SK-MEL-5 (cell line): ENCODE measurements around the gene SLC26A6. TPM values are rescaled to one million over a fixed set of nuclear protein-coding genes. Genes with fewer than 3 reads are reported as not detected.

Source experiments
- DNase-seq: peaks from one replicate; pipeline ENCODE4 v3.0.0-alpha.2; 2016; ENCODE audit warnings: low read depth, low spot score
- in situ Hi-C: cut with HindIII; loops from 2 replicates; pipeline ENCODE4 v1.10.0; 2016; ENCODE audit warnings: low sequenced_read_pairs, high pct_unique_total_duplicates, low pct_unique_long_range_greater_than_20kb
- small RNA-seq, 2 experiments: library from RNA; depleted of rRNA; stranded (forward); fragments of <200 nt; gene quantifications; one replicate each; pipeline ENCODE3, GENCODE V24; 2014
- total RNA-seq: library from RNA; depleted of rRNA; stranded (reverse); fragments of >200 nt; shearing (Covaris generic); gene quantifications from 2 replicates; pipeline ENCODE4 v1.2.3, GENCODE V29; 2014; rRNA removed

Gene SLC26A6
- total RNA-seq, 1 experiment from 2014 or later = 27.1 TPM

DNA sequence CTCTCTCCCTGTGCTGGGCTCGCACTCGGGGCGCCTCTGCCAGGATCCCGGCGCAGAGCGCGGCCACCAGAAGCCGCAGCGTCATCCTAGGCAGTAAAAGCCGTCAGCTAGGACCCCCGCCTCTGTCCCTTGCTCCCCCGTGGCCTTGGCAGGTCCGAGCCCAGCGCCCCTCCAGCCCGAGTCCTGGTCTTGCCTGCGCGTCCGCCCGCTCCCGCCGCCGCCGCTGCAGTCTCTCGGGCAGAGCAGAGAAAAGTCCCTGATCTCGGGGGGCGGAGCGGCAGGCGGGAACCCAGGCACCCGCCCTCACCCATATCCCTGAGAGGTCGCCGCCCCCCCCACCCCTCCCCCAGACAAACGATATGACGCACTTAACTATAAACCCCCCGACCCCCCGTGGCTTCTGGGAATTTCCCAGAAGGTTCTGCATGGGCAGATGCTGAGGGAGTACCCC lies 40.2 kb downstream of the SLC26A6 start, which contains the start of gene COL7A1:
COL7A1 (minus strand) TSS at position 255 of the 451 bp plus-strand sequence; CDS start at position 85, 170 bp downstream.
- in situ Hi-C loops = no loop called here
- DNase-seq = no peak

DNA sequence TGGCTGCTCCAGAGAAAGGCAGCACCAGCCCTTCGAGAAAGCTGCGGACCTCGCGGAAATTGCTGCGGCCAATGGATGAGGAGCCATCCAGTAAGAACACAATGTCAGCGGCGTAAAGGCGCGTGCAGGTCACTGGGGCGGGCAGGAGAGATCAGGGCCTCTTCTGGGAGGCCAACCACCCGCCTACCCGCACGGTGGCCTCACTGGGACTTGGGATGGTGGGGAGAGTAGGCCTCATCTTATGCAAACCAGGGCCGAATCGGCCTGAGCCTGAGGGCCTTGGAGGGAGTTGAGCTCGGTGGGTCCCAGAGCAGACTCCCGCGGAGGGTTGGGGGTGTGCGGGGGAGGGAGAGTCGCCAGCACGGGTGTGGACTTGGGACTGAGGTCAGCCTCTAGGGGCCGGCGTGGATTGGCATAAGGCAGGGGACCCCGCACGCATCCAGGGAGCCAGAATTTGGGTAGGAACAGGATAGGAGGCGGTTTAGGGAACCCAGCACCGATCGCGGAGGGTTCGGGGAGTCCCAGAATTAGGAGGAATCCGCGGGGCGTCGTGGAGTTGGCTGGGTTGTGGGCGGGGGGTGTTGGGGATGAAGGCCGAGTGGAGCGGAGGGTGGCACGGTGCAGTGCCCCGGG lies 40.7 kb downstream of the SLC26A6 start:
- DNase-seq = no peak
- in situ Hi-C loops = no loop called here

DNA sequence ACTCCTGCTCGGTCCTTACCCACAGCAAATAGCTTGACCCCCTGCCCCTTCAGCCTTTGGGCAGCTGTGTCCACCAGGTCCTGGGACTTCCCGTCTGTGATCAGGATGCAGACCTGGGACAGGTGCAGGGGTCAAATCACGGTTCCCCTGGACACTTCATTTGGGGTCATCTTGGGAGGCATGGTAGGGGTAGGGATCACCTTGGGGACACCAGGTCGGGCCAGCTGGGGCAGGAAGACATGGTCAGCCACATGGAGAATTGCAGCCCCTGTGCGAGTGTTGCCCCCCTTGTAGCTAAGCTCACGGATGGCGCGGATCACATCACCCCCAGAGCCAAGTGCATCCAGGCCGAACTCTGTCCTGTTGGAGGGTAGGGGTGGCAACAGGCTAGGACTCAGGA lies 41.9 kb downstream of the SLC26A6 start:
- in situ Hi-C loops = no loop called here
- DNase-seq = no peak

DNA sequence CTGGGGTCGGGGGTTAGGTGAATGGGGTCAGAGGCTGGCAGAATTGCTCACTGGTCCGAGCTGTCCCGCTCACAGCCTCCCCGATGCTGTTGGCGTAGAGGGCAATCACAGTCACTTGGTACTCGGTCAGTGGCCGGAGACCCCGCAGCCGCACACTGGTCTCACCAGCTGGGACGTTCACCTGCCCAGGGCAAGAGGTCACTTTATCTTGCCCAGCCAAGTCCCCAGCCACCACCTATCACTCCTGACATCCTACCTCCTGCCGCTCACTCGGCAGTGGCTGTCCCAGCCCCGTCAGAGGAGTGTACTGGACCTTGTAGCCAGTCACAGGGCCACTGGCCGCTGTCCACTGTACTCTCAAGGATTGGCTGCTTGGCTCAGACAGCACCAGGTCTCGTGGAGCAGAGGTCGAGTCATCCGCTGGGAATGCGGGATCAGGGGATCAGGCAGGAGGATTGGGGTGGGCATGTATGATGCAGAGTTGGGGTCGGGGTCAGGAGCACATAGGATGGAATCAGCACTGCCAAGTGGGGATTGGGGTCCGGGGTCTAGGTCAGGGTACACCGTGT lies 42.7 kb downstream of the SLC26A6 start:
- DNase-seq = no peak
- in situ Hi-C loops = no loop called here

DNA sequence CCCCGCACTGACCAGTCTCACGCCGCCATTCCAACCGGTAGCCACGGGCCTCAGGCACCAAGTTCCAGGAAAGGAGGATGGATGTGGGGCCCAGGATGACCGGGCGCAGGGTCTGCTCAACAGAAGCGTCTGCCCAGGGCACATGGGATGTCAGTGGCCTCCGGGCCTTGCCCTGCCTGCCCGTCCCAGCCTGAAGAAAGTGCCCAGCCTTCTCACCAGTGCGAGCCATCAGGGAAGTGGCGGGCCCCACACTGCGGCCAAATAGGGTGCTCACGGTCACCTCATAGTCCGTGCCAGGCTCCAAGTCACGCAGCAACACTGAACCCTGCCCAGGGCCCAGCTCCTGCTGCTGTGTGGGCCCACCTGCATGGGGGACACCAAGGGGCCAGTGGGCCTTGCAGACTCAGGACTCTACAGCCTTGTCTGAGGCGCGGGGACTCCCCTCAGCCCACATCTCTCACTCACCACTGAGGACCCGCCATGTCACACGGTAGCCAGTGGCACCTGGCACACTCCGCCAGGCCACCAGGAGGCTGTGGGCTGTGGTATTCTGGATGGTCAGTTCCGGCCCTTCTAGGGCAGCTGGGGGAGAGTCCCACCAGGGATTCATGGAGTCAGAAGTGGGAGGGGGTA lies 43.3 kb downstream of the SLC26A6 start:
- in situ Hi-C loops = no loop called here
- no peak for DNase-seq

DNA sequence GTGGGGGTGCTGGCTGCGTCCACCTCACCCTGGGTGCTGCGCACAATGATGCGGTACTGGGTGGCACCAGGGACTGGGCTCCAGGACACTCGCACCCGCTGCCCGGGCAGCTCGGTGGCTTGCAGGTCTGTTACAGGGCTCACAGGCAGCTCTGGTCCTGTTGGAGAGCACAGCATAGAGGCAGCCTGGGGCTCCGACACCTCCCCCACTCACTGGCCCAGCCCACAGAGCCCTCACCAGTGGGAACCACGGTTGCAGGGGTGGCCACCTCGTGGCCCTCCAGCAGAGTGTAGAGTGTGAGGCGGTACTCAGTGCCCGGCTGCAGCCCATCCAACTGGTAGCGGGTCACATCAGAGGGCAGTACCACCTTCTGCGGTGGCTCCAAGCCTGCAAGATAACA lies 43.8 kb downstream of the SLC26A6 start:
- in situ Hi-C loops = no loop called here
- no peak for DNase-seq

DNA sequence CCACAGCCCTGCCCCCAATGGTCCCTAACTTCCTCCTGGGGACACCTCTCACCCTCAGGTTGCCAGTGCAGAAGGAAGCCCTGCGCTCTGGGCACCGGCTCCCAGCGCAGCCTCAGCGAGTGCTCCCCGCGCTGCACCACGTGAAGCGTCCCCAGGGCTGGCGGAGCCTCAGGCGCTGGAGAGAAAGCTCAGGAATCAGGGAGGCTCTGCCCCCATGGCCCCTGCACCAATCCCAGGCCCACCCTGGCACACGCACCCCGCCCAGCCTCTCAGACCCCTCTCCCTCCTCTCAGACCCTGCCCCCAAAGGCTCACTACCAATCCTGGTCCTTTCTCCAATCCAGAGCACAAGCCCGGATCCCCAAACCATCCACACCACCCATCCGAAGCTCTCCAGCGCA lies 47.0 kb downstream of the SLC26A6 start:
- no peak for DNase-seq
- in situ Hi-C loops = no loop called here

DNA sequence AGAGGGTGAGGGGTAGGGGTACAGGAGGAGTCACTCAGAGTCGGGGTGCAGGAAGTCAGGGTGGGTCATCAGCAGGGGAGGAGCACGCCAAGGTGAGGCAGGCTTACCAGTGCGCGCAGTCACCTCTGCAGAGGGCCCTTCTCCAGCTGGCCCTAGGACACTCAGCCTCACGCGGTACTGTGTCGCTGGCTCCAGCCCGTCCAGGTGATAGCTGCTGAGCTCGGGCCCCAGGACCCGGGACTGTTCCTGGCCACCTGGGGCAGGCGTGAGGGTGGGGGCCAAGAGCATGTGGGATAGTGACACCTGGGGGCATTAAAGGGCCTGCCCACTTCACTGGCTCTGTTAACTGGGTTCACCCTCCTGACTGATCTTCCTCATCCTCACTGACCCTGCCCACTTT lies 47.6 kb downstream of the SLC26A6 start:
- DNase-seq = no peak
- in situ Hi-C loops = no loop called here

DNA sequence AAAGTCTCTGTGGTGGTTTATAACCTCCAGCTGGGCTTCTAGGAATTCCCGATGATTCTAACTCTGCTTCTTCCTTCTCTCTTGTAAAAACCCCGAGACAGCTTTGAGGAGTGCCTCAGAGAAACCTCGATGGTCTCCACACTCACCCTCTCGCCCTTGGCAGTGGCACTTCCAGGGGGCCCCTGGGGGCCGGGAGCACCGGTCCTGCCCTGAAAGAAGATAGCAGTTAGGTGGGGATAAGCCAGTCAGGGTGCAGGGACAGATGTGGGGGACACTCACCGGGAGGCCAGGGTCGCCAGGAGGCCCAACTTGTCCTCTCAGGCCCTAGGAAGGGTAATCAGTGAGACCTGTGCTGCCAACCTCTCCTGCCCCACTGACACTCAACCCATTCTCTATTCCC lies 49.9 kb downstream of the SLC26A6 start:
- in situ Hi-C loops = no loop called here
- no peak for DNase-seq

DNA sequence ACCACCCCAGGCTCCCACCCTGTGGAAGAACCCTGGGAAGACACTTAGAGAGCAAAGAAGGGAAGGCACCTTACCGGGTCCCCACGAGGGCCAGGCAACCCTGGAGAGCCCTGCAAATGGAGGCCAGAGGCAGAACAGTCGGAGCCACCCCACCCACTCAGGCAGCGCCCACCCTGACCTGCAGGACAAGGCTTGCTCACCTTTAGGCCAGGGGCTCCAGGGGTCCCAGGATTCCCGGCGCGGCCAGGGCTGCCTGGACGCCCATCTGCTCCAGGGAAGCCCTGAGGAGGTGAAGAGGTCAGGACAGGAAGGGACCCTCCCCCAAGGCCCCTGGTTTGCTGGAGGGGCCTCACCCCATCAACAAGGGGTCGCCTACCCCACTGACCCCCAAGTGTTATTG lies 50.4 kb downstream of the SLC26A6 start:
- DNase-seq = no peak
- in situ Hi-C loops = no loop called here

DNA sequence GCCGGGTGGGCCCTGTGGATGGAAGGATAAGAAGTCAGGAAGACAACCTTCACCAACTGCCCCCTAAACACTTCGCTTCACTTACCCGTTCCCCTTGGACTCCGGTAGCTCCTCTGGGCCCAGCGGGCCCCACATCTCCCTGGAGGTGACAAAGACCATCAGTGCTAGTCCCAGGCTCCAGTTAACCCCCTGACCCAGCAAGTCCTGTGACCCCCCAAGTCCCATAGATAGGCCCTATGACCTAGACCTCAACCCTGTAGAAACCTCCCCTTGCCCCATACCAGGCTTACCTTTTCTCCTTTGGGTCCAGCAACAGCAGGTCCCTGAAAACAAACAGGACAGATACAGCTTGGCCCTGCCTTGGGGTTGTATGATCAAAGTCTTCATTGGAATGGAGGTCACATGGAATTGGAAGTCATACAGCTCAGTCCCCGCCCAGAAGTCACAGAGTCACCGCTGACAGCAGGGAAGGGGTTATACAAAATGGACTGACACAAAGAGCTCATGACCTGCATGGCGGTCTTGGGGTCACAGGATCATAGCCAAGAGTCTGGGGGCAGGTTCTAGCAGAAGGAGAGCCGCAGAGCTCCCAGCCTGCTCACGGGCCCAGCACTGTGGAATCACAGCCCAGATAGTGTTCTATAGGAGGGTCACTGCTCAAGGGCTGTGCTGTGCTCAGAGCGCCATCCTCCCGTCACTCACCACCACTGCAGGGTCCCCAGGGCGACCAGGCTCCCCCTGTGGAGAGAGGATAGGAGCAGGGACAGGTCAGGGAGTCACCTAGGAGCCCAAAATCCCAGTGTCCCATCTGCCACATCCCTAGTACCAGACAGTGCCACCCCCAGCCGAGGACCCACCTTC lies 53.4 kb downstream of the SLC26A6 start:
- in situ Hi-C loops = no loop called here
- no peak for DNase-seq

DNA sequence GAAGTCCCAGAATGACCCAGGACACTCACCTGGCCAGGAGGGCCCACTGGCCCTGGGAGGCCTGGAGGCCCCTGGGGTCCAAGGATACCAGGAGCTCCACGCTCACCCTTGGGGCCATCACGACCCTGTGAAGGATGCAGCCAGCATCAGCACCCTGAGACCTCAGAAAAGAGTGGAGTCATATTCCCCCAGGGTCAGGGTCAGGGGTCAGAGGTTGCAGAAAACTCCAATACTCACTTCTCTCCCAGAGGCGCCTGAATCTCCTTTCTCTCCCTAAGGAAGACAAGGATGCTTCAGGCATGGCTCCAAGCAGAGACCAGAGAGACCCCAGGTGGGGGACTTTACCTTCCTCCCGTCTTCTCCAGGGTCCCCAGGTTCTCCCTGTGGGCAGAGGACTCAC lies 58.6 kb downstream of the SLC26A6 start:
- DNase-seq = no peak
- in situ Hi-C loops = no loop called here

Small RNAs within 50 kb of the gene (small RNA-seq; reads per million reads assigned to genes)
- gene AC141002.1 = 0 reads per million in 2 experiments

Other genes with a start within 250 kb of the SLC26A6 start
- gene PLXNB1, start 205.4 kb downstream of the SLC26A6 start, total RNA-seq = 4.9 and 7.4 TPM in 2 replicates
- 41.6 and 43.8 TPM in 2 replicates for gene CCDC51, start 195.3 kb downstream of the SLC26A6 start, total RNA-seq
- 412 and 439 TPM in 2 replicates for gene TMA7, start 195.2 kb downstream of the SLC26A6 start, total RNA-seq
- 5.5 and 7.7 TPM in 2 replicates for gene ATRIP, start 188.7 kb downstream of the SLC26A6 start, total RNA-seq
- 120 and 131 TPM in 2 replicates for gene SHISA5, start 131.3 kb downstream of the SLC26A6 start, total RNA-seq
- gene PFKFB4, start 78.7 kb downstream of the SLC26A6 start, total RNA-seq = 39.3 and 44.7 TPM in 2 replicates
- gene UCN2, start 71.7 kb downstream of the SLC26A6 start, total RNA-seq = 14.9 and 18.8 TPM in 2 replicates
- gene COL7A1, start 40.1 kb downstream of the SLC26A6 start, total RNA-seq = 0.26 and 2.0 TPM in 2 replicates
- gene UQCRC1, start 25.8 kb downstream of the SLC26A6 start, total RNA-seq = 288 and 322 TPM in 2 replicates
- gene TMEM89, start 13.7 kb downstream of the SLC26A6 start, total RNA-seq = not detected in 2 replicates
- gene CELSR3, start 27.4 kb upstream of the SLC26A6 start, total RNA-seq = 3.2 and 3.6 TPM in 2 replicates
- gene NCKIPSD, start 50.5 kb upstream of the SLC26A6 start, total RNA-seq = 15.9 and 16.6 TPM in 2 replicates
- 53.7 and 55.7 TPM in 2 replicates for gene IP6K2, start 81.8 kb upstream of the SLC26A6 start, total RNA-seq
- 34.9 and 35.1 TPM in 2 replicates for gene PRKAR2A, start 212.4 kb upstream of the SLC26A6 start, total RNA-seq